ENCODE data around the gene PFDN2.

- TF ChIP-seq POLR2A (IDR thresholded peaks at IDR 0.05; ENCODE audit: low read length) (no peak), GATA1 (IDR thresholded peaks at IDR 0.05; ENCODE audit: low read depth, low read length) (no peak)
These were observed 47.2 kb upstream of the PFDN2 start for GRCh38 chr1:161164901-161165610.
